ENCODE results near the gene MARCHF3. TPM values are rescaled to one million over a fixed set of nuclear protein-coding genes. Genes with fewer than 3 reads are reported as not detected.

The MARCHF3 gene
- total RNA-seq, result 109 and 117 TPM in 2 replicates

GRCh38 chr5:127030259-127031146 is at the start of gene MARCHF3:
Gene MARCHF3 (minus strand): TSS chr5:127030558. CDS start chr5:126918171, 112,387 bp downstream.

GRCh38 chr5:127072861-127073846 is 42.8 kb upstream of the MARCHF3 start, which contains the start of gene C5orf63:
Gene C5orf63 (minus strand): TSS chr5:127073502. CDS start chr5:127058995, 14,507 bp downstream.

Other genes starting within 250 kb of the MARCHF3 start
- 1.8 TPM in 2 replicates for gene C5orf63, start 42.9 kb upstream of the MARCHF3 start, total RNA-seq

Data from dermis lymphatic vessel endothelial cell (primary cell).